DMS53 treated with DMSO at 0.1 percent for 48 hours (cell line): Measurements from ENCODE around the gene RGMB.
"Not testable (repeated sequence)": the region's sequence is repeated elsewhere in the genome, so short reads cannot be mapped to it uniquely, and the experiment has no call there.

Source experiments
- DNase-seq: peaks from one replicate; lab custom pipeline; 2025; ENCODE audit not compliant: unreplicated experiment; lab: John Stamatoyannopoulos, UW

Gene RGMB

DNA sequence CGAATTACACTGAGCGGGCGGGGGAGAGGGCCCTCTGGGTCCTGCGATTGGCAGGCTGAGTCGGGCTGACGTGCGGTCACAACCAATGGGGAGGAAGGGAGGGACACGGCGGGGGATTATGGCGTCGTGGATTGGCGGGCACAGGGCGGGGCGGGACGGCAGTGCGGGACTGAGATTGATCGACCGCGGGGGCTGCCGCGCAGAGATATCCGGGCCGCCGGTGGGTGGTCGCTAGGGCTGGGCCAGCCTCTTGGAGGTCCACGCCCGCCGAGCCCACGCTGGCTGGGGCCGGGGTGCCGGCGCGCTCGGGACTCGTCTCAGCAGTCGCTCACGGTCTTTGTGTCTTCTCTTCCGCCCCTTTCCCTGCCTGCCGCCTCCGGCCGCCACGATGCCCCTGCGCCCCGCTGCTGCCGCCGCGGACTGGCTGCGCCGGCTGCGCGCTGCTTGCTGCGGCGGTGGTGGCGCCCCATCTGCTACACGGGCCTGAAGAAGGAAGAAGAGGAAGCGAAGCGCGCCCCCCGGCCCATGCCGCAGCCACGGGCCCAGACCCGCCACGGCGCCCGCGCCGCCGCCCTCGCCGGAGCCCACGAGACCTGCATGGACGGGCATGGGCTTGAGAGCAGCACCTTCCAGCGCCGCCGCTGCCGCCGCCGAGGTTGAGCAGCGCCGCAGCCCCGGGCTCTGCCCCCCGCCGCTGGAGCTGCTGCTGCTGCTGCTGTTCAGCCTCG lies at the start of gene RGMB:
TSS of gene RGMB (plus strand) at position 200 of the 728 bp plus-strand sequence. CDS start at position 608, 408 bp downstream.
- DNase-seq, result peak; percentile 96

DNA sequence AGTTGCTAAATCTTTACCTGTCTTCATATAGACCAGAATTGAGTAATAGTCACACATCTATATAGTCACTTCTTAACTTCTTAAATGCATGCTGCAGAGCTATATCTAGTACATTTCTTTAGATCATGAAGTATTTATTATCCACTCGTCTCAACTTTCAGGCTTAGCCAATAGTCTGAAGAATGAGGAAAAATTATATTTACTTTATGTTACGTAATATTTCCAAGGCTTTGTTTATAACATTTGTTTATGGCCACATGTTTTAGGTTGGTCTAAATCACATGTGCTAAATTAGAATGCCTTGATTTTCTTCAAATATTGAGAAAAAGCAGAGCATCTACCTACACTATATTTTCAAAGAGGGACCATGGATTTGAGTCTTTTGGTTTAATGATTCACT lies 47.2 kb upstream of the RGMB start:
- no peak for DNase-seq

- no peak for DNase-seq
These were observed 45.8 kb upstream of the RGMB start for GRCh38 chr5:98727686-98728085.

DNA sequence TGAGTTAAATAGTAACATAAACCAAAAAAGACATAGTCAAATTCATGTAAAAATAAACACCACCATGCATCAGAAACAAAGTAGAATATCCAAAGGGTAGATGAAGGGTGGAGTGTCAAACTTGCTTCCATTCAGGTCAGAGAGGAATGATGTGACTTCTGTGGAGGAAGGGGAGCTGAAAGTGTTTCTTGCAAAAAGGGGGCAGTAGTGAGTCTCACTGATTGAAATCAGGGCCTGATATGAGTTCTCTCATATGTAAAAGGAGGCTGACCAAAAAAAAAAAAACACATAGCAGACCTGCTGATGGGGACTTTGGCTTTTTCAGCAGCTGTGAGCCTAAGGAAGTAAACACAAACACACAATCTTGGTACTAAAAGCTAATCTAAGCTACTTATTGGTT lies 38.8 kb upstream of the RGMB start:
- DNase-seq, result no peak

GRCh38 chr5:98735806-98736507 lies 37.5 kb upstream of the RGMB start:
- no peak for DNase-seq

DNA sequence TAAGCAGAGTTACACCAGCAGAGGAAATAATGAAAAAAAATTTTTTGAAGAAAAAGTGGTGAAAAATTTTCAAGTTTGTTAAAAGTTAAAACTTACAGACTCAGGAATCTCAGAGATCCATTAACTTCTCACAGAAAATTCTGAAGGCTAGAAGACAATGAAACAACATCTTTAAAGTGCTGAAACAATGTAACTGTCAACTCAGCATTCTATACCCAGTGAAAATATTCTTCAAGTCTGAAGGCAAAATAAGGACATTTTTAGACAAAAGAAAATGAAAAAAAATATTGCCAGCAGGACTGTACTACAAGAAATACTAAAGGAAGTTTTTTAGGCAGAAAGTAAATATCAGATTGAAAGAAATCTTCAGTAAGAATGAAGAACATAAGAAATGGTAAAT lies 36.7 kb upstream of the RGMB start:
- DNase-seq, result no peak

DNA sequence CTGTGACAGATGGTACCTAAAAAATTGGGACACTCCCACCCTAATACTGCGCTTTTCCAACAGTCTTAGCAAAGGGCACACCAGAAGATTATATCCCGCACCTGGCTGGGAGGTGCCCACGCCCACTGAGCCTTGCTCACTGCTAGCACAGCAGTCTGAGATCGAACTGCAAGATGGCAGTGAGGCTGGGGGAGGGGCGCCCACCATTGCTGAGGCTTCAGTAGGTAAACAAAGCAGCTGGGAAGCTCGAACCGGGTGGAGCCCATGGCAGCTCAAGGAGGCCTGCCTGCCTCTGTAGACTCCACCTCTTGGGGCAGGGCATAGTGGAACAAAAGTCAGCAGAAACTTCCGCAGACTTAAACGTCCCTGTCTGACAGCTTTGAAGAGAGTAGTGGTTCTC lies 36.0 kb upstream of the RGMB start:
- DNase-seq, result not testable (repeated sequence)

- DNase-seq, result not testable (repeated sequence)
These were observed 34.8 kb upstream of the RGMB start for GRCh38 chr5:98738481-98739149.

DNA sequence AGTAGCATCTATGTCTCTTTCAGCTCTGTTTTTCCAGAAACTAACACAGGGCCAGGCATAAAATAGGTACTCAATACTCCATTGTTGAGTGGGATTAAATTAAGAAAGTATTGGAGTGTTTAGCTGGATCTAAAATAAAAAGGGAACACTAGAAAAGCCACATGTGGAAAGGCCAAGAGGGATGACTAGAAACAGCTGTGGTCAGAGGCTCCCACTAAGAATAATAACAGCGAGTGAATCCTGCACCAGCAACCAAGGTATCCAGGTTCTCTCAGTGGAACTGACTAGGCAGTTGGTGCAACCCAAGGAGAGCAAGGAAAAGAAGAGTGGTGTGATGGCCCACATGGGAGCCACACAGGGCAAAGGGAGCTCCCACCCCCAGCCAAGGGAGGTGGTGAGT lies 31.5 kb upstream of the RGMB start:
- no peak for DNase-seq

GRCh38 chr5:98742396-98743073 lies 30.9 kb upstream of the RGMB start:
- no peak for DNase-seq

DNA sequence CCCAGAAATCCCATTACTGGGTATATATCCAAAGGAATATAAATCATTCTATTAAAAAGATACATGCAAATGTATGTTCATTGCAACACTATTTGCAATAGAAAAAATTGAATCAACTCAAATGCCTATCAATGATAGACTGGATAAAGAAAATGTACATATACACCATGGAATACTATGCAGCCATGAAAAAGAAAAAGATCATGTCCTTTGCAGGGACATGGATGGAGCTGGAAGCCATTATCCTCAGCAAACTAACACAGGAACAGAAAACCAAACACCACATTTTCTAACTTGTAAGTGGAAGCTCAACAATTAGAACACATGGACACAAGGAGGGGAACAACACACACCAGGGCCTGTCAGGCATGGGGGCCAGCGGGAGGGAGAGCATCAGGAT lies 25.2 kb upstream of the RGMB start:
- DNase-seq, result not testable (repeated sequence)

DNA sequence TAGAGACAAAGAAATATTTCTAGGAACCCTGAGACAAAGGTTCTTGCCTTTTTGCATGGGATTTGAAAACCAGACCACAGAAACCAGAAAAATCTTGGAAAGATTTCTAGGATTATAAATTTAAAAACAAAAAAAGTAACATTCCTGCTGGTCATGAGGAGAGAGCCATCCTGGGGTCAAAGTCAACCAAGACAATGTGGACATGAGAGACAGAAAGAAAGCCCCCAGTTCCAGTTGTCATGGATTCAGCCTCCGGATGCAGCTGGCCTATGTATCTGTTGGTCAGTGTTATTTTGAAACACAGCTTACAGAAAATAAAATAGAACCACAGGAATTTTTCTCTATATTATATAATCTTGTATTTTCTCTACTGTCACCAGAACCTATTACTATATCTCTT lies 24.4 kb upstream of the RGMB start:
- no peak for DNase-seq

GRCh38 chr5:98750693-98751092 lies 22.8 kb upstream of the RGMB start:
- peak; percentile 18 for DNase-seq

- DNase-seq, result not testable (repeated sequence)
These were observed 21.1 kb upstream of the RGMB start for GRCh38 chr5:98752331-98752730.

GRCh38 chr5:98752801-98753200 lies 20.7 kb upstream of the RGMB start:
- DNase-seq, result not testable (repeated sequence)

- DNase-seq, result no peak
These were observed 20.0 kb upstream of the RGMB start for GRCh38 chr5:98753507-98753906.

DNA sequence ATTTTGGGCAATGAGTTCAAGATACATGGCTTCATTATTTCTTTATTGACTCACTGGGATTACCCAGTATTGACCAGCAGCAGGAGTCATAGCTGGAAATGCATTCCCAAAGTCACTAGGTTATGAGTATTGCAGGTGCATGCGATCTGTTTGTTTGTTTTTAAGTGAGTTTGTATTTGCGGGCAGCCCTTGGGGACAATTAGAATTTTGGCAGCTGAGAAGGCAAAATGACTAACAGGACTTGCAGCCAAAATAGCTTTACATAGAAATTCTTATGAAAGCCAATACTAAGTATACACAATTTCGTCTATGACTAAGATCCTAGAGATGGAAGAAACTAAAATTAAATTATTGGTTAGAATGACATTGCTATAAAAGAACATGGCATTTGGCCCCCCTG lies 18.1 kb upstream of the RGMB start:
- no peak for DNase-seq

- no peak for DNase-seq
These were observed 15.5 kb upstream of the RGMB start for GRCh38 chr5:98757978-98758377.

- DNase-seq, result no peak
These were observed 10.3 kb upstream of the RGMB start for GRCh38 chr5:98763001-98763630.

DNA sequence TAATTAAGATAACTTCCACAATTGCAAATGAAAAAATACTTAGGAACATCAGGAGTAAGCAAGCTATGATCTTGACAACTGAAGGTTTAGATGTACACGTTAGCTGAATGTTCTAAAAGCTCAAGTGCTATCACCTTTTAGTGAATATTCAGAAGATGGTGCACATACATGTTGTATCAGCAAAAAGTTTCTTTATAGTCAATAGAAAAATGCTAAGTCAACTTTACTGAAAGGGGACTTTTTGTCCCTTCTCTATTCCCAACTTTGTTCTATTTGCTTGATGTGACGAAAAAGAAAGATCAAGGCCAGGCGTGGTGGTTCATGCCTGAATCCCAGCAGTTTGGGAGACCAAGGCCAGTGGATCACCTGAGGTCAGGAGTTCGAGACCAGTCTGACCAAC lies 7.6 kb upstream of the RGMB start:
- no peak for DNase-seq

DNA sequence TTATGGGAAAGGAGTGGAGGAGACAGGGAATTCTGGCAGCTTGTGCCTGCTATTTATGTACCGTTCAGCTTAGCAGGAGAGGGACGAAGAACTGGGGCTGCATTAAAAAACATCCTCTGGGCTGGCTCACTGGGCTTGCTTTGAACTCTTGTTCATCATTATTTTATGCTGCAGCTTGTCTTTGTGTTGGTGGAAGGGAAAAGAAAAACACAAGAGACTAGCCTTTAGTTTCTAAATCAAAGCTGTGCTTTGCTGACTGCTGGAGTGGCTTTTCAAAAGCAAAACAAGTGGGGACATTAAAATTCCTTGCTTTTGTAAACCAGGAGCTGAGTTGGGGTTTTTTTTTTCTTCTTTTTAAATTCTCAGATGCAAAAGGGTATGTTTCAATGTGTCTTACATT lies 5.9 kb upstream of the RGMB start:
- no peak for DNase-seq
